HG03432 (cell line): ENCODE results near the gene INPP5A.

Experiments
- ATAC-seq: cut with Tn5 transposase; IDR thresholded peaks from one replicate; pipeline ENCODE4 v1.9.1; 2021; ENCODE audit warnings: mild to moderate bottlenecking, moderate library complexity; ENCODE audit not compliant: unreplicated experiment

INPP5A gene

DNA sequence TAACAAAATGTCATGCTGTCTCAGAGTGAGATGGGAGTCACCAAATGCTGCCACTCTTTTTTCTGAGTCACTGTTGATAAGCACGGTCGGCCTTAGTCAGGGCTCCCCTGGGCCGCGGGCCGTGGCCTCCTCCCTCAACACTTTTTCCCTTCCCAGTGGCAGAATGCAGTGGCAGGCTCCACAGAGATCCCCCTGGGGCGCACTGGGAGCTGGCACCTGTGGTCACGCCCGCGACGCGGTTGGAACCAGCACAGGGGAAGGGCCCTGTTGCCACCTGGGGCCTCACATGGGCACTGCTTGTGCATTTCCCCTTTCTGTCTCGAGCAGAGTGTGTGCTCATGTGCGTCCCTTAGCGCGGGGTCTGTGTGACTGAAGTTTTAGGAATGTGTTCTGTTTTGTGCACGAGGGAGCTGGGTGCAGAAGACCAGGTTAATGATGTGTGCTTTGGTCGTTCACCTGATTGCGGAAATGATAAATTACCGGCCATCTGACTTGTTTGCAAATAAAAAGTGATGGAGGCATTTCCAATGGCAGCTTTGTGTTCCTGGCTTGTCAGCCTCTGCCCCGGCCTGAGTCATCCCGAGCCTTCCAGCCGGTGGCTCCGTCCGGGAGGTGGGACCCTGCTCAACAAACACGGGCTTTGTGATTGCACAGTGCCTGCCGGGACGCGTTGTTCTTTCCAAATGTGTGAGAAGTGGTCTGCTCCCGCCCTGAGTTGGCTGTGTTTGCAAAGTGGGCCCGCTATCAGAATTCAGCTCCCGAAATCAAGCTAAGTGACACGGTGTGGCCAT lies 147.7 kb downstream of the INPP5A start:
- peak; percentile 55 for ATAC-seq

DNA sequence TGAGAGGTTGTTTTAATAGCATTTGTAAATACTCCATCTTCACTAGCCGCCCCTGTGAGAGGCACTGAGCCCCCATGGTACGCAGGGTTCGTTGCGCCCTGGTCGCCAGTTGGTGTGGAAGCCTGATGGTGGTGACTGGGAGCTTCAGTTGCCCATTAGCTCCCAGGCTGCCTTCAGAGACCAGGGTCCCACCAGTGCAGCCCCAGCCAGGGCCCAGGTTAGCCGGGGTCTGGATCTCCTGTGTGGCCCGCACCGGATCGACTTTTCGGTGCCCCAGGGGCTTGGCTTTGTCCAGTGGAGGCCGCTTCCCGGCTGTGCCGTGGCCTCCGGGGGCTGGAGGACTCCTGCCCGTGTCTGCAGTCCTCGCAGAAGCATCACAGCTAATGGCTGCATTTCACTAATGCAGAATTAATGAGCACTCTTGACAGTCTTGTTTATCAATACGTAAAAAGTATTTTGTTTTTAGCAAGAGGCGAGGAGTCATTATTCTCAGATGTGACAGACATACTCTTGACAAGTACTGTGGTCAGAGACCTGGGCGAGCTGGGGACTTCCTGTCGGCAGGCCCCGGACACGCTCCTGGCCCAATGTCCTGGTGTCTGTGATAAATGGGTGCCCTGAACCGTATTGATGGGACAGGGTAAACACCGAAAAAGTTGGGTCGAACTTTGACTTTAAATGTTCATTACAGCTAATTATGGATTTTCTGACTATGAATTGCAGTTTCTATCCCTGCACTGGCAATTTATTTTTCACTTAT lies 148.5 kb downstream of the INPP5A start:
- no peak for ATAC-seq

DNA sequence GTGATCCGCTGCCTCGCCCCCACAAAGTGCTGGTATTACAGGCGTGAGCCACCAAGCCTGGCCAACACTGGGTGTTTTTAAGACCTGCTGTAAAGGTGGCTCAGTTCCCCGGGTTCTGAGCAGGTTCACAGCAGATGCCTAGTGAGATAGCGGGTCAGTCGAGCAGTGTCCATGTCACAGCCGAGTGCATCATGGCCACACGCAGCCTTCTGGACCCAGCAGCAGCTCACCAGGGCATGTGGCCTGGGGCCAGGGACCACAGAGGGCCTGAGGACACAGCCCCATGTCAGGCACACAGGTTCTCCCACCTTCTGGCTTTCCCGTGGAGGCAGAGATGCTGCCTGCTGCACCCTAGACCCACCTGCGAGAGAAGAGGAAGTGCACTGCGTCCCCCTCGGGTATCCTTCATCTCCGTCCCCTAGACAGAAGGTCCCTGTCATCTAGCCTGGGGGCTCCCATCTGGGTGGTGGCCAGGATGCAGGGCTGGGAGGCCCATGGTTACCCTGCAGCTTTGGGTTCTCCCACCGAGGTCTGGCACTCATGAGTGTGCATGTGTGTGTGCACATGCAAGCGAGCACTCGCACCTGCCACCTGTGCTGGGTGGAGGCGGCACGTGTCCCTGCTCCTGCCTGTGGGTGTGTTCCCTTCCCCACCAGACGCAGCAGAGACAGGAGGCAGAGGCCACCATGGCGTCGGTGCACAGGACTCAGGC lies 149.8 kb downstream of the INPP5A start:
- ATAC-seq: no peak

DNA sequence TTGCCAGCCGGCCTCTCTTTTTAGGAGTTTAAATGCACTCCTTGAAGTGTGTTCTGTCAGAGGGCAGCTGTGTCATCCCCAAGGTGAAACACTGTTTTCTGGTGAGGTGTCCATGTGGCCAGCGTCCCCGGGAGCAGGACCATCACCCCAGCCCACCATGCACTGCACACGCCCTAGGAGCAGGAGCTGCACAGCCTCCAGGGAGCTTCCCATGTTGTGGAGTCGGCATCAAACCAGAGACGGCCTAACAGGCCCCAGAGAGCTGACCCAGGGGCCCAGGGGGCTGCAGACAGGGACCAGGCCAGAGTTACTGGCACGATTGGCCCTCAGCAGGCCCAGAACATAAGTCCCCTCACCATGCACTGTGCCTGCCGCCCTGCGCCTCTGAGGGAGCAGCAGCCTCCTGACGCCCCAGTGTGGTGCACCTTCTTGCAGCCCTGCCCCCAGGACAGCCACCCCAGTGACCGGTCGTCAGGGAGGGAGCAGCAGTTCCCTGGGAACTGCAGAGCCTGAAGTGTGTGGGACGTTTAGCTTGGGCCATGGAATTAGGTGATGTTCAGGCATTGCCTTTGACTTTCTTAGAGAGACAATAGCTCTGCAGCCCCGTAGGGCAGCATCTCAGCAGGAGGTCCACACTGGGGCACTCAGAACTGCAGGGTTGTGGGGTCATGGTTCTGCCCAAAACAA lies 150.4 kb downstream of the INPP5A start:
- ATAC-seq: no peak

DNA sequence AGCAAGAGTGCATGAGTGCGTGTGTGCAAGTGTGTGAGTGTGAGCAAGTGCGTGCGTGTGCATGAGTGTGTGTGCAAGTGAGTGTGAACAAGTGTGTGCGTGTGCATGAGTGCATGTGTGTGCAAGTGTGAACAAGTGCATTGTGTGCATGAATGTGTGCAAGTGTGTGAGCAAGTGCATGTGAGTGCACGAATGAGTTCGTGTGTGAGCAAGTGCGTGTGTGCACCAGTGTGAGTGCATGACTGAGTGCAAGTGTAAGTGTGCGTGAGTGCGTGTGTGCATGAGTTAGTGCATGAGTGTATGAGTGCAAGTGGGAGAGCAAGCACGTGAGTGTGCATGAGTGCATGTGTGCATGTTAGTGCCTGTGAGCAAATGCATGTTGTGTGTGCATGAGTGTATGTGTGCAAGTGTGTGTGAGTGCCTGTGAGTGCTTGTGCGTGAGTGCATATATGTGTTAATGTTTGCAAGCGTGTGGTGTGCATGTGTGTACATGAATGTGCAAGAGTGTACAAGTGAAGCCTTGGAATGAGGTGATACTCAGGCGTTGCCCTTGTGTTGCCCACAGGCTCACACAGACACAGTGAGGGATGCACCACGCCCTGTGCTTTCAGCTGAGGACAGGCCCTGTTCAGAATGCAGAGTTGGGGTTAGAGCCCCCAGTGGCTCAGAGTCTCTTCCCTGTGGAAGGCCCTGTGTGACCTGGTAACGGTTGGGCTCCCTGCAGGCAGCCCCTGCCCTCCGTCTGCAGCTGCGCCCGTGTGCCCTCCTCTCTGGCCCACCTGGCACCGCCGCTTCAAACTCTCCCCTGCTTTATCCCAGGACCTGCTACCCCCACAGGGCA lies 151.2 kb downstream of the INPP5A start:
- ATAC-seq: no peak

DNA sequence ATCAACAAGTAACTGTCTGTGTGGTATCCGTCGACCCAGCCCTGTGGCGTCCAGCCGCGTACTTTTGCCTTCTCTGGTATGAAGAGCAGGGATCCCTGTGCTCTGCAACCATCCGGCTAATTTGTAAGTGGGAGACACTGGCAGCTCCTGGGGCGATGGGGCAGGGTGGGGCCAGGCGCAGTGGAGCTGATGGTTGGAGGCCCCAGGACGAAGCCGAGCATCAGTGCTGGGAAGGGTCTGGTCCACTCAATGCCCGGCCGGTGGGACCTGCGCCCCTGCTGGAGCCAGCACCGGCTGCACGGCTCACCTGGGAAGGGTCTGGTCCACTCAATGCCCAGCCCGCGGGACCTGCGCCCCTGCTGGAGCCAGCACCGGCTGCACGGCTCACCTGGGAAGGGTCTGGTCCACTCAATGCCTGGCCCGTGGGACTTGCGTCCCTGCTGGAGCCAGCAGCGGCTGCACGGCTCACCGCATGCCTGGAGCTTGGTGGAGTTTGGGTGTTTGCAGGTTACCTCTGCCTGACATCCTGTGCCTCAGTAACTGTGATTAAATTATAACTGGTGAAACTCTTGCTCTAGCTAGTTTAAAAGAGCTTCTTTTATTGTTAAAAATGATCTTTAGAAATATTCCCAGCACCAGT lies 152.3 kb downstream of the INPP5A start:
- no peak for ATAC-seq

DNA sequence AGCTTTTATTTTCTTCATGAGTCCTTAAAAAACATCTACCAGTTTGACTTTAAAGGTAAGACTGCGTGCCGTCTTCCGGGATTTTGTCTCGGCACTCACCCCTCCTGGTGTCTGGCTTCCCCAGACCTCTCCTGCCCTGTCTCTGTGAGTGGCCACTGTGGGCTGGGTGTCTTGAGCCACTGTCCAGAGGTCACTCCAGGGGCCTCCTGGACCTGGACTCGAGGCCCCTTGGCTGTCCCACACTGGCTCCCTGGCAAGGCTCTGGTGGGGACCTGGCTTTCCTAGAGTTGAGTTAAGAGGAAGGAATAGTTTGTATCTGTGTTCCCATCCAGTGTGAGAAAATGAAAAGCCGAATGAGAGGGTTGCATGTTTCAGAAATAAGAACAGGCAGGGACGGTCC lies 152.8 kb downstream of the INPP5A start:
- ATAC-seq: no peak

DNA sequence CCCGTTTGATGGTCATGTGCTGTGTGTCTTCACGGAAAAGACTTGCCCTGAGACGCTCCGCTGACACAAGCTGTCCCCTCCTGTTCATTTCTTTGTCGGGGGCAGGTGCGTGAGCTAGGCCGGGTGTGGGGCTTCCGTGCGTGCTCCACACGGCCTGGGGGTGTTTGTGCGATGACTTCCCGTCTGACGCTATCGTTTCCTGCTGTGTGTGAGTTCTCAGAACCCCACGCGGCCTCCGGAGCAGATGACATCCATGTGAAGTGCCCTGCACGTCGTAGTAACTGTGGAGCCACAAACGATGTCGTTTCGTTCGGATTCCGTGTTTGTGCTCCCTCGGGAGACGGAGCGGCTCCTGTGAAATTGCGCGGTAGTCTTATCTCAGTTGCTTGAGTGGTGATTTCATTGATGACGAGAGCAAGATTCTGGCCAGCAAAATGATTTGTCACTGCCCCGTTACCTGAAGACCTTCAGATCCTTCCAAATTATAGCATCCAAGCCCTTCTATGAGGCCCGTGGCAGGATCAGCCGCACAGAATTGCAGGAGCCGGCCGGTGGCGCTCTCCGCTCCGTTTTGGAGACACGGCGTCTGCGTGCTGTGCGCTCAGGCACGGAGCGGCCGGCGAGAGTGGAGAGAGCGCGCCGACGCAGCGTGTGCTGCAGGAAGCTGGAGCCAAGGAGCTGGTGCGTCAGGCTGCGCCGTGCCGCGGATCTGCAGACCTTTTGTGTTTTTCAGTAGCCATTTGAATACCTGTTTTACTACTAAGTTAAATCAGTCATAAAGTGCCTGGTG lies 153.4 kb downstream of the INPP5A start:
- ATAC-seq: no peak

DNA sequence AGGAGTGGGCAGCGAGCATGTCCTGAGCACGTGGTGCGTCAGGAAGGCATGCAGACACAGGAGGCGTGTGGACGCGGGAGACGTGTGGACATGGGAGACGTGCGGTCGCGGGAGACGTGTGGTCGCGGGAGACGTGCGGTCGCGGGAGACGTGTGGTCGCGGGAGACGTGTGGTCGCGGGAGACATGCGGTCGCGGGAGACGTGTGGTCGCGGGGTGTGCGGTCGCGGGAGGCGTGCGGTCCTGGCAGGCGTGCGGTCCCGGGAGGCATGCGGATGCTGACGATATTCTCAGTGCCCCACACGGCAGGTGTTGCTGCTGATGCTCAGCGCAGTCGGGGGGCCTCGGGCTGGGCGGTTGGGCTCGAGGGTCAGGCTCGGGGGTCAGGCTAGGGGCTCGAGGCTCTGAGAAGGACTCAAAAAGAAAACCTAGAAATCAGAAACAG lies 154.1 kb downstream of the INPP5A start:
- no peak for ATAC-seq

DNA sequence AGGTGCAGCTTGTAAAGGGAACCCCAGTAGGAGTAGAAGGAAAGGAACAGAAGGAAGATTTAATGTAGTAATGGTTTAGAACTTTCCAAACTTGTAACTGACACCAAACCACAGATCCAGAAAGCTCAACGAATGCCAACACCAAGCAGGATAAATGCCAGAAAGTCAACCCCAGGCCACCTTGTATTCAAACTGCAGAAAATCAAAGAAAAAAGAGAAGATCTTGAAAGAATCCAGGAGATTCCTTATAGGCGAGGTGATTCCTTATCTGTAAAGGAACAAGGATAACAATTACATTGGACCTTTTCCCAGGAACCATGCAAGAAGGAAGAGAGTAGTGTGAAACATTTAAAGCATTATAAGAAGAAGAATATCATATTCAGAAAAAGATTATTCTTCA lies 154.7 kb downstream of the INPP5A start:
- no peak for ATAC-seq

DNA sequence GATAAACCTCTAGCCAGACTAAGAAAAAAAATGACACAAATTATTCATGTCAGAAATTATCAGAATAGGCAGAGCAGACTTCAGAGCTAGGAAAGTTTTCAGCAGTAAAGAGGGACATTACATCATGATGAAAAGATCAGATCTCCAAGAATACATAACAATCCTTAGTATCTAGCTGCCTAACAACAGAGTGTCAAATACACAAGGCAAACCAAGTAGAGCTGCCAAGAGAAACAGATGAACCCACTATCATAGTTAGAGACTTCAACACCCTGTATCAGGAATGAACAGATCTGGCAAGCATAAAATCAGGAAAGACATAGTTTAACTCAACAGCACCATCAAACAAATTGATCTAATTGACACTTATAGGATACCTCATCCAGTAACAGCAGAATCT lies 156.1 kb downstream of the INPP5A start:
- no peak for ATAC-seq

DNA sequence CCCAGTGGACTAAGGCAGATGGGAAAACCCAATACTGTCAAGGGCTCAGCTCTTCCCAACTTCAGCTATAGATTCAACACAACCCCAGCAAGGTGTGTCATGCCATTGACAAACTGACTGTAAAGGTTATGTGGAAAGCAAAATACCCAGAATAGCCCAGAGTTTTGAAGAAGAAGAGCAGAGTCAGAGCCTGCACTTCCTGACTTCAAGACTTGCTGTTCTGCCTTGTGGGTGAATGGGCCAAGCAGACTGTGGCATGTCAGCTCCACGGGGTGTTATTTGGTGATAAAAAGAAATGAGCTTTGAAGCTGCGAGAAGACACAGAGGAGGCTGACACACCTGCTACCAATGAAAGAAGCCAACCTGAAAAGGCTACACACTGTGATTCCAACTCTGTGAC lies 158.6 kb downstream of the INPP5A start:
- no peak for ATAC-seq

DNA sequence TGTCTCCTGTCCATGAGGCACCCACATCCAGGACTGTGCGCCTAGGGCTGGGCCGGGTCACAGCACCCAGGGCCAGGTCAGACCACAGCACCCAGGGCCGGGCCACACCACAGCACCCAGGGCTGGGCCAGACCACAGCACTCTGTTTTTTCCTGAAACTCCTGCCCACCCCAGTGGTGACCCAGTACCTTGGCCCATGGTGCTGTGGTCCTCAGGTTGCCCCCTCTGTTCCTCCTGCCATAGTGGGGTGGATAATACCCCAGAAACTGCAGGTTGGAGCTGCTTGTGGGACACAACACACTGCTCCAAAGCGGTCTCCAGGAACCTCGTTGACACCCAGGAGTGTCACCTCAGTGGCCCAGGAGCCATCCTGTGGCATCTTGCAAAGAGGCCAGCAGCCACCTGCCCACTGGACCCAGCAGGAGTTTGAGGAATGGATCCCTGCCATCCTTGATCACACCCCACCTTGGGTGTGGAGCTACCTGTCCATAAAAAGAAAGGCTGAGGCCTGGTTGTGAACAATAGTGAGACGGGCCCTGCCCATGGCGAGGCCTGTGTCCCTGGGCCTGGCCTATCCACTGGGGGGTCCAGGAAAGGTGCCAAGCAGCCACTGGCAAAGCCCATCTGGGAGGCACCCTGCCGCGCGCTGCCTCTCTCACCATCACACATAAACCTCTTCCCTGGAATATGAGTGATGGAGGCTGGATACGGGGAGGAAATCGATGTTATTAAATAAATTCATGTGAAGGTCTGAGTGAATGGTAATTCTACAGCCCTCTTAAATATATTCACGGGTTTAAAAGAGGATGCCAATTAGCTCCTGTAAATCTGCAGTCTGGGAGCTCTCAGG lies 159.4 kb downstream of the INPP5A start:
- no peak for ATAC-seq

DNA sequence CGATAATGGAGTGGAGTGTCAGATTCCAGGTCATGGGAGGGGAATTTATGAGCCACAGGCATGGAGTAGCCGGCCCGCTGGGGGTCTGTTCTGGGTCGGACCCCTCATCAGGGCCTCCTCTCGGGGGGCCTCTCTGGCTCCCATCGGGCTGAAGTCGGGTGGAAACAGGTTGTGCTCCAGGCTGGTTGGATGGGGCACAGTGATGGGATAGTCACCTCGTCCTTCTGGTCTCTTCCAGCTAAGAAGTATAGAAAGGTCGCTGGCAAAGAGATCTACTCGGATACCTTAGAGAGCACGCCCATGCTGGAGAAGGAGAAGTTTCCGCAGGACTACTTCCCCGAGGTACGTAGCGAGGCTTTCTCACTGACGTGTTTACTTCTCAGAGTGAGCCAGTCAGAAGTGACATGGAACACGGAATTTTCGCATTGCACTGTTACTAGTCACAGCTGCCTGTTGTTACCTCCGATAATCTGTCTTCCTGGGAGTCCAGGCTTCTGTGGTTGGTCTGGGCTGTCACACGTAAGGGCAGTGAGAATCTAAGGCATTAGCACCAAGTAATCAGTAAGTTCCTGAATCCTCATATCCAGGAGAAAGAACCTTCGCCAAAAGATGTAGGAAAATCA lies 160.1 kb downstream of the INPP5A start:
- no peak for ATAC-seq

DNA sequence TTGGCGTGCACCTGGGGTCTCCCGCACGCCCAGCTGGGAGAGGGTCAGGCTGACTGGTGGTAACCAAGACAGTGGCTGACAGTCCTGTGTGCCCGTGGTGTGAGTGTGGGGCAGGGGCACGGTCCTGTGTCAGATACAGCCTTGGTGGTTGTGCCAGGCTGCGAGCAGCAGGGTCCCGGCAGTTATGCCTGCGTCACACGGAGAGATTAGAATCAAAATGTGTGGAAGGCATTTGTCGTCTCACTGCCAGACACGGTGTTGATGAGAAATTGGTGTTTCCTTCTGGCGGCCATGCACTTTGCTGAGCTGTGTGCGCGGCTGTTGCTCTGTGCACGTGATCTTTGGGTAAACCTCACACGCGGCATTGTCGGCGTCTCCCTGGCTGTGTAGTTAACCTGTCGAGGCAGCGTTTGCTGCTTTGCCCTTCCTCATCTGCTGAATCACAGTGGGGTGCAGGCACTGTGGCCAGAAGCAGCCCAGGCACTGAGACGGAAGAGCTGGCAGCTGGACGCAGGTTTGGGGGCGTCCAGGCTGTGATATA lies 160.7 kb downstream of the INPP5A start:
- ATAC-seq: no peak

DNA sequence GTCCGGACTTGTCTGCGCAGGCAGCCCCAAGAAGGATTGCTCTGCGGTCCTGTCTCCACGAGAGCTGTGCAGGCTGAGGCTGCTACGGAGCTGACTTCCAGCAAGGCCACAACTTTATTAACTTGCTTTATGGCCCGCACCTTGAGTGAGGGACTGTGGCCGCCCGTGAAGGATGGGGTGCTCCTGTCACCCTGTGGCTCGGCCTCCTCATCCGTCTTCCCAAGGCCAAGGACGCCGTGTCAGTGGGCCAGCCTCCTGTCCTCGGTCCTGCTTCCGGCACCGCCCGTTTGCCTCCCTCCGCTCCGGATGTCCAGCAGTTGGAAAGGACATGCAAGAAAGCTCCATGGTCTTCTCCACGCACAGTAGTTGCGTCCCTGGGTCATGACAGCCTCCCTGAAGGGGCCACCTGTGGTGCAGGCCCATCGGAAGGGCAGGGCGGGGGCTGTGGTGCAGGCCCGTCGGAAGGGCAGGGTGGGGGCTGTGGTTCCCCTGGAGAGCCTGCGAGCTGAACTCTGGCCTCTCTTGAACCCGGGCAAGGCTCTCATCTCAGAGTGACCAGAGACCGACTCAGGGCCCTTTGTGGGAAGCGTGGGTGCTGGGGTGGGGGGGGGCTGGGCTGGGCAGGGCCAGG lies 161.3 kb downstream of the INPP5A start:
- ATAC-seq: no peak
